Measurements from ENCODE around the gene ADPRHL1.
"Not testable (repeated sequence)": the region's sequence is repeated elsewhere in the genome, so short reads cannot be mapped to it uniquely, and the experiment has no call there.

Gene ADPRHL1

GRCh38 chr13:113387396-113387795 is 65.9 kb downstream of the ADPRHL1 start:
- TF ChIP-seq CTCF (IDR thresholded peaks at IDR 0.05; ENCODE audit: low read length) (no peak), EZH2 (IDR thresholded peaks at IDR 0.05; ENCODE audit: borderline replicate concordance, low read length) (no peak)
- H3K9me3 ChIP-seq (ENCODE audit: low read length), result peaks cover 35% of the 10 kb centered on the region
- H3K27ac ChIP-seq (ENCODE audit: low read depth, low read length, poor library complexity, severe bottlenecking), result no peak overlapping the region
- no peak overlapping the region for H2AFZ ChIP-seq (ENCODE audit: low read length)
- no peaks in the 10 kb centered on the region; the same call in 1 of the 2 replicates for H3K36me3 ChIP-seq (ENCODE audit: insufficient read depth, low read length)
- H3K9me2 ChIP-seq (ENCODE audit: low read depth, low read length), result no peaks in the 10 kb centered on the region
- no peaks in the 10 kb centered on the region for H4K20me1 ChIP-seq (ENCODE audit: insufficient read depth, low read length)
- H3K79me2 ChIP-seq (ENCODE audit: insufficient read depth, low read length), result no peaks in the 10 kb centered on the region
- no peaks in the 10 kb centered on the region for H3K27me3 ChIP-seq (ENCODE audit: insufficient read depth, low read length)
- H3K4me2 ChIP-seq (ENCODE audit: low read length), result no peak overlapping the region
- H3K9ac ChIP-seq (ENCODE audit: low read length), result no peak overlapping the region
- H3F3A ChIP-seq (ENCODE audit: insufficient read depth, low read length), result no peaks in the 10 kb centered on the region
- H3K4me1 ChIP-seq (ENCODE audit: insufficient read depth, low read length, severe bottlenecking), result no peaks in the 10 kb centered on the region
- H3K4me3 ChIP-seq (ENCODE audit: low read depth, low read length, poor library complexity, severe bottlenecking), result no peak overlapping the region

DNA sequence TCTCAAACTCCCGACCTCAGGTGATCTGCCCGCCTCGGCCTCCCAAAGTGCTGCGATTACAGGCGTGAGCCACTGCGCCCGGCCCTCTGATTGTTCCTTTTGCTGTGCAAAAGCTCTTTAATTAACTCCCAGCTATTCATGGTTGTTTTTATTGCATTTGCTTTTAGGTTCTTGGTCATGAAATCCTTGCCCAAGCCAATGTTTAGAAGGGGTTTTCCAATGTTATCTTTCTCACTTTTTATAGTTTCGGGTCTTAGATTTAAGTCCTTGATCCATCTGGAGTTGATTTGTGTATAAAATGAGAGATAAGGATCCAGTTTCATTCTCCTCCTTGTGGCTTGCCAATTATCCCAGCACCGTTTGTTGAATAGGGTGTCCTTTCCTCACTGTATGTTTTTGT is 70.2 kb downstream of the ADPRHL1 start:
- Histone ChIP-seq H3F3A (ENCODE audit: insufficient read depth, low read length) (no peaks in the 10 kb centered on the region), H3K4me3 (ENCODE audit: low read depth, low read length, poor library complexity, severe bottlenecking) (no peak overlapping the region), H3K4me2 (ENCODE audit: low read length) (no peak overlapping the region), H3K4me1 (ENCODE audit: insufficient read depth, low read length, severe bottlenecking) (no peaks in the 10 kb centered on the region), H3K79me2 (ENCODE audit: insufficient read depth, low read length) (no peaks in the 10 kb centered on the region), H4K20me1 (ENCODE audit: insufficient read depth, low read length) (no peaks in the 10 kb centered on the region), H3K36me3 (ENCODE audit: insufficient read depth, low read length) (no peaks in the 10 kb centered on the region; the same call in 1 of the 2 replicates), H3K27me3 (ENCODE audit: insufficient read depth, low read length) (peaks cover 6% of the 10 kb centered on the region; the same call in 1 of the 2 replicates), H3K9me2 (ENCODE audit: low read depth, low read length) (no peaks in the 10 kb centered on the region), H3K9me3 (ENCODE audit: low read length) (peaks cover 38% of the 10 kb centered on the region), H2AFZ (ENCODE audit: low read length) (no peak overlapping the region), H3K27ac (ENCODE audit: low read depth, low read length, poor library complexity, severe bottlenecking) (no peak overlapping the region), H3K9ac (ENCODE audit: low read length) (no peak overlapping the region)
- TF ChIP-seq EZH2 (IDR thresholded peaks at IDR 0.05; ENCODE audit: borderline replicate concordance, low read length) (no peak), CTCF (IDR thresholded peaks at IDR 0.05; ENCODE audit: low read length) (no peak)

DNA sequence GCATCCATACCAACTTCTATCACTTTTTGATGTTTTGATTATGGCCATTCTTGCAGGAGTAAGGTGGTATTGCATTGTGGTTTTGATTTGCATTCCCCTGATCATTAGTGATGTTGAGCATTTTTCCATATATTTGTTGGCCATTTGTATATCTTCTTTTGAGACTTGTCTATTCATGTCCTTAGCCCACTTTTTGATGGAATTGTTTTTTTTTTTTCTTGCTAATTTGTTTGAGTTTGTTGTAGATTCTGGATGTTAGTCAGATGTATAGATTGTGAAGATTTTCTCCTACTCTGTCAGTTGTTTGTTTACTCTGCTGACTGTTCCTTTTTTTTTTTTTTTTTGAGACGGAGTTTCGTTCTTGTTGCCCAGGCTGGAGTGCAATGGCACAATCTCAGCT is 70.7 kb downstream of the ADPRHL1 start:
- H3K4me1 ChIP-seq (ENCODE audit: insufficient read depth, low read length, severe bottlenecking); H4K20me1 ChIP-seq (ENCODE audit: insufficient read depth, low read length); H3K27ac ChIP-seq (ENCODE audit: low read depth, low read length, poor library complexity, severe bottlenecking); H3K79me2 ChIP-seq (ENCODE audit: insufficient read depth, low read length); H3K4me3 ChIP-seq (ENCODE audit: low read depth, low read length, poor library complexity, severe bottlenecking); H3K9ac ChIP-seq (ENCODE audit: low read length); H3K36me3 ChIP-seq (ENCODE audit: insufficient read depth, low read length); H2AFZ ChIP-seq (ENCODE audit: low read length); H3K27me3 ChIP-seq (ENCODE audit: insufficient read depth, low read length); H3K9me2 ChIP-seq (ENCODE audit: low read depth, low read length); H3F3A ChIP-seq (ENCODE audit: insufficient read depth, low read length); H3K4me2 ChIP-seq (ENCODE audit: low read length): not testable (repeated sequence)
- peaks cover 35% of the 10 kb centered on the region for H3K9me3 ChIP-seq (ENCODE audit: low read length)

GRCh38 chr13:113378825-113379224 is 74.5 kb downstream of the ADPRHL1 start:
- H3K4me1 ChIP-seq (ENCODE audit: insufficient read depth, low read length, severe bottlenecking), result peaks cover 3% of the 10 kb centered on the region
- H3K36me3 ChIP-seq (ENCODE audit: insufficient read depth, low read length), result no peaks in the 10 kb centered on the region; the same call in 1 of the 2 replicates
- no peak for TF ChIP-seq CTCF (IDR thresholded peaks at IDR 0.05; ENCODE audit: low read length)
- no peak for TF ChIP-seq EZH2 (IDR thresholded peaks at IDR 0.05; ENCODE audit: borderline replicate concordance, low read length)
- H3K9me3 ChIP-seq (ENCODE audit: low read length), result peaks cover 17% of the 10 kb centered on the region
- H3K9ac ChIP-seq (ENCODE audit: low read length), result no peak overlapping the region
- H3K9me2 ChIP-seq (ENCODE audit: low read depth, low read length), result no peaks in the 10 kb centered on the region
- H3K27me3 ChIP-seq (ENCODE audit: insufficient read depth, low read length), result peaks cover 10% of the 10 kb centered on the region; the same call in 1 of the 2 replicates
- no peak overlapping the region for H3K4me2 ChIP-seq (ENCODE audit: low read length)
- no peaks in the 10 kb centered on the region for H3K79me2 ChIP-seq (ENCODE audit: insufficient read depth, low read length)
- no peak overlapping the region for H3K4me3 ChIP-seq (ENCODE audit: low read depth, low read length, poor library complexity, severe bottlenecking)
- no peak overlapping the region for H2AFZ ChIP-seq (ENCODE audit: low read length)
- H3F3A ChIP-seq (ENCODE audit: insufficient read depth, low read length), result no peaks in the 10 kb centered on the region
- H4K20me1 ChIP-seq (ENCODE audit: insufficient read depth, low read length), result no peaks in the 10 kb centered on the region
- no peak overlapping the region for H3K27ac ChIP-seq (ENCODE audit: low read depth, low read length, poor library complexity, severe bottlenecking)
